AG04450 (cell line): Measurements from ENCODE around the gene CCDC51. TPM values are rescaled to one million over a fixed set of nuclear protein-coding genes. Genes with fewer than 3 reads are reported as not detected.

Experiments used
- CTCF ChIA-PET: fragments of 300-600, 350-600 bp; formaldehyde crosslinking; extraction: SDS; loops from one replicate; lab custom pipeline; 2022; ENCODE audit warnings: antibody characterized with exemption, inconsistent platforms; lab: Charles Lee
- POLR2A ChIA-PET: fragments of 350-600 bp; formaldehyde crosslinking; extraction: SDS; loops from one replicate; lab custom pipeline; 2021; ENCODE audit warnings: antibody characterized with exemption, inconsistent platforms; lab: Yijun Ruan, JAX
- DNase-seq: peaks from one replicate; pipeline ENCODE4 v3.0.0-alpha.2; 2011; ENCODE audit warnings: low read depth, low spot score
- H3K27ac ChIP-seq: one replicate; pipeline ENCODE4 v1.5.1; 2012; ENCODE audit warnings: low read depth, low read length, control low read depth
- H3K27me3 ChIP-seq: one replicate; pipeline ENCODE4 v1.6.0; 2012; ENCODE audit warnings: low read length; ENCODE audit not compliant: control insufficient read depth, insufficient read depth
- H3K4me3 ChIP-seq: 2 replicates; pipeline ENCODE4 v1.5.1; 2011; ENCODE audit warnings: mild to moderate bottlenecking, low read depth, low read length, control low read depth
- H3K9me3 ChIP-seq: 2 replicates; pipeline ENCODE4 v1.5.1; 2012; ENCODE audit warnings: low read length; ENCODE audit not compliant: control insufficient read depth, insufficient read depth
- polyA plus RNA-seq: library from polyadenylated mRNA; depleted of rRNA; stranded (reverse); fragments of >200 nt; gene quantifications from 2 replicates; pipeline ENCODE4 v1.2.3, GENCODE V29; 2011
- TF ChIP-seq, protein P1 (sequence below): IDR thresholded peaks from 2 replicates; pipeline ENCODE4 v1.5.1; 2011; ENCODE audit warnings: low read depth, low read length, control low read depth, inconsistent platforms

The CCDC51 gene
- polyA plus RNA-seq, 1 experiment: 9.5 TPM

DNA sequence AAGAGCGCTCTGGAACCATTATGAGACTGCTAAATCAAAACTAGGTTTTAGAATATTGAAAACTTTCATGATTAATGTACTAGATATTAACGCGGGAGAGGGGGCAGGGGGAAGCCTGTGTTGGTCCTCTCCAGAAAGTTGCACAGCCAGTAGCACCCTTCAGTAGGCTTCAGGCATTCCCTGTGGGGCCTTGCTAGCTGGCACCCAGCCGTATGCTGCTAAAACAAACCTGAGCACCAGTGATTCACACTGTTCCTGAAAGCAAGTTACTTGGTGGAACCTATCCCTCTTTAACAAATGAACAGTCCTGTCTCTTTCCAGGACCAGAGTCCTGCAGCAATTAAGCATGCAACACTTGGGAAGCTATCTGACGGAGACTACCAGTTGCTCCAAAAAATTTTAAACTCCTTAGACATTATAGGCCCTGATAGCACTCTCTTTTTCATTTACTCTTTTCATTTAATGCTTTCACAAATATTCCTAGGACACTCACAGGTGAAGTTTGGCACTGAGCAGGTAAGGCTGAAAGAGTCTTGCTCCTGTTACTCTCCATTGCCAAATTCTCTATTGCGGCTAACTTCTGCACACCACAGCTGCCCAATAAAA, 5.5 kb upstream of the CCDC51 start:
- no peak for DNase-seq

DNA sequence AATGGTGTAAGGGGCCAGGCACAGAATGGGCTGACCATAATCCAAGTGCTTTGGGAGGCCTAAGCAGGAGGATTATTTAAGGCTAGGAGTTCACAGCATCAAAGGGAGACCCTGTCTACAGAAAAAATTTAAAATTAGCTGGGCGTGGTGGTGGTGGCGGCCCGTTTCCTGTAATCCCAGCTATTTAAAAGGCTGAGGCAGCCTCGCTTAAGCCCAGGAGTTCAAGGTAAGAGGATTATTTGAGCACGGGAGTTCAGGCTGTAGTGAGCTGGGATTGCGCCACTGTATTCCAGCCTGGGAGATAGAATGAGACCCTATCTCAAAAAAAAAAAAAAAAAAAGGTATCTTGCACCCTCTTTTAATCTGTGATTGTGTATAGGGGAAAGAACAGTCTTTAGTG, 2.0 kb upstream of the CCDC51 start:
- DNase-seq: no peak
- Histone ChIP-seq H3K27ac (no peak overlapping the region), H3K9me3 (no peaks in the 10 kb centered on the region; the same call in 1 of the 2 replicates), H3K4me3 (peak overlapping the region; percentile 32; the same call in 1 of the 2 replicates), H3K27me3 (no peaks in the 10 kb centered on the region)
- POLR2A ChIA-PET: no interaction called here
- CTCF ChIA-PET: interaction anchor here (0.6 to 2.9 kb wide), 3 partner anchors 41 to 107 kb away, joined by 3 to 9 read pairs (median 3); no protein-coding TSS in a partner anchor
- TF ChIP-seq, protein P1, sequence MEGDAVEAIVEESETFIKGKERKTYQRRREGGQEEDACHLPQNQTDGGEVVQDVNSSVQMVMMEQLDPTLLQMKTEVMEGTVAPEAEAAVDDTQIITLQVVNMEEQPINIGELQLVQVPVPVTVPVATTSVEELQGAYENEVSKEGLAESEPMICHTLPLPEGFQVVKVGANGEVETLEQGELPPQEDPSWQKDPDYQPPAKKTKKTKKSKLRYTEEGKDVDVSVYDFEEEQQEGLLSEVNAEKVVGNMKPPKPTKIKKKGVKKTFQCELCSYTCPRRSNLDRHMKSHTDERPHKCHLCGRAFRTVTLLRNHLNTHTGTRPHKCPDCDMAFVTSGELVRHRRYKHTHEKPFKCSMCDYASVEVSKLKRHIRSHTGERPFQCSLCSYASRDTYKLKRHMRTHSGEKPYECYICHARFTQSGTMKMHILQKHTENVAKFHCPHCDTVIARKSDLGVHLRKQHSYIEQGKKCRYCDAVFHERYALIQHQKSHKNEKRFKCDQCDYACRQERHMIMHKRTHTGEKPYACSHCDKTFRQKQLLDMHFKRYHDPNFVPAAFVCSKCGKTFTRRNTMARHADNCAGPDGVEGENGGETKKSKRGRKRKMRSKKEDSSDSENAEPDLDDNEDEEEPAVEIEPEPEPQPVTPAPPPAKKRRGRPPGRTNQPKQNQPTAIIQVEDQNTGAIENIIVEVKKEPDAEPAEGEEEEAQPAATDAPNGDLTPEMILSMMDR: no peak

More for the DNA sequence above, 5.5 kb upstream of the CCDC51 start:
- POLR2A ChIA-PET: interaction anchor here (0.5 to 1.6 kb wide), 3 partner anchors 12 to 1219 kb away, joined by 3 to 5 read pairs (median 4); partner anchors contain the start of gene NME6
- Histone ChIP-seq H3K9me3 (no peaks in the 10 kb centered on the region; the same call in 1 of the 2 replicates), H3K27ac (no peak overlapping the region), H3K4me3 (peak overlapping the region; percentile 95), H3K27me3 (no peaks in the 10 kb centered on the region)
- TF ChIP-seq, protein P1: no peak
- CTCF ChIA-PET: interaction anchor here (5.5 kb wide), 1 partner anchor 10 kb away, joined by 68 read pairs; no protein-coding TSS in a partner anchor

DNA sequence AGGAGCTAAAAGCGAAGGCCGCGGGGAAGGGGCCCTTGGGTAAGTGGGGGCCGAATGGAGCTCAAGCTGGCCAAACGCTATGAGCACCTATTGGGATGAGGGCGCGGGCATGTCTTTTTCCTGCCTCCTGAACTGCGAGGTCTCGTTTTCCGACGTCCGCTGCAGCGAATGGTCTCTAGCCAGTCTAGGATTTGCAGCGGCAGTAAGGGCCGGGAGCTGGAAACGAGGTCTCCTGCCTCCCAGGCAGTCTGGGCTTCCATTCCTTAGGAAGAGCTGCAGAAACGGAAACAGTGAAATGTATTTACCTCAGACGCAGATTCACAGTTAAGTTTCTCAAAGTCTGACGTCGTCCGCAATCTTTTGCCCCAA, 655 bp upstream of the CCDC51 start:
- peak overlapping the region; percentile 65 for H3K27ac ChIP-seq
- ChIA-PET POLR2A (interaction anchor here (0.6 to 0.7 kb wide), 3 partner anchors 12 to 63 kb away, joined by 3 to 8 read pairs (median 3); no protein-coding TSS in a partner anchor), CTCF (interaction anchor here (1.2 to 2.9 kb wide), 3 partner anchors 10 to 246 kb away, joined by 3 to 10 read pairs (median 9); no protein-coding TSS in a partner anchor)
- no peak for DNase-seq
- no peaks in the 10 kb centered on the region; the same call in 1 of the 2 replicates for H3K9me3 ChIP-seq
- TF ChIP-seq, protein P1: no peak
- no peaks in the 10 kb centered on the region for H3K27me3 ChIP-seq
- peak overlapping the region; percentile 91 for H3K4me3 ChIP-seq

DNA sequence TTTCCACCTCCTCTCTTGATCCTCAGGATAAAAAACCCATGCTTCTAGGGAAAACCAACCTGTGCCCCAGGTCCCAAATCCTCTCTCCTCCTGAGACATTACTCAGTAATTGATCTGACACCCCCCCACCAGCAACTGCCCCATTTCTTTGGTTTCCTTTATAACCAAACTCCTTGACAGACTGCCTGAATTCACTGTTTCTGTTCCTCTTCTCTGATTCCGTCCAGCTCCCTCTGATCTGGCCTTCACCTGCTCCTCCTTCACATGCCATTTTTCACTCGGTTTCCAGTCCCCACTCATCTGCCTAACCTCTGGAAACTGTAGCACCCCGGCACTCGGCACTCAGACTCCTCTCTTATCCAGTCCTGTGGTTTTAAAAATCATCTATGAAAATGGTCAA, 2.1 kb downstream of the CCDC51 start:
- no peak for DNase-seq
- ChIA-PET CTCF (interaction anchor here (0.5 to 12.1 kb wide), 5 partner anchors 10 to 245 kb away, joined by 3 to 404 read pairs (median 169); no protein-coding TSS in a partner anchor), POLR2A (no interaction called here)
- Histone ChIP-seq H3K27me3 (no peaks in the 10 kb centered on the region), H3K27ac (no peak overlapping the region), H3K9me3 (no peaks in the 10 kb centered on the region; the same call in 1 of the 2 replicates), H3K4me3 (no peak overlapping the region)
- TF ChIP-seq, protein P1: no peak

DNA sequence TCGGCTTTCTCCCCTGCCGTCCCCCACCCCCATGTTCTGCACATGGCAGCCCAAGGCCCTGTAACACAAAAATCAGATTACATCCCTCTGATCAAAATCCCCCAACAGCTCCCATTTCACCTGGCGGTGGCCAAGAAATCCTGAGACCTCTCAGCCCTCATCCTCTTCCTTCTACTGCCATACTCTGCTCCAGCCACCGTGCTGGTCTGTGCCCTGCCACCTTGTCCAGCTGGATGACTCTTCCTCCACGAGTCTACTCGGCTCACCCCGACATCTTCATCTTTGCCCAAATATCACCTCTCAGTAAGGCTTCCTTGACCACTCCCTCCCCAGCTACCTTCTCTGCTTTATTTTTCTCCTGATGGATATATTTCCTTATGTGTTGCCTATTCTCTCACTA, 3.1 kb downstream of the CCDC51 start:
- H3K4me3 ChIP-seq: no peak overlapping the region
- no peaks in the 10 kb centered on the region; the same call in 1 of the 2 replicates for H3K9me3 ChIP-seq
- H3K27ac ChIP-seq: no peak overlapping the region
- H3K27me3 ChIP-seq: no peaks in the 10 kb centered on the region
- no peak for DNase-seq
- TF ChIP-seq, protein P1: no peak
- CTCF ChIA-PET: interaction anchor here (0.7 to 12.1 kb wide), 47 partner anchors 10 to 261 kb away, joined by 3 to 404 read pairs (median 9); partner anchors contain the start of genes ATRIP, CDC25A, NME6 and SLC26A6
- POLR2A ChIA-PET: interaction anchor here (0.7 to 1.3 kb wide), 5 partner anchors 36 to 242 kb away, joined by 3 to 13 read pairs (median 4); no protein-coding TSS in a partner anchor
